GM19023 (cell line): ENCODE results near the gene FAM163B.
"Not testable (repeated sequence)": the region's sequence is repeated elsewhere in the genome, so short reads cannot be mapped to it uniquely, and the experiment has no call there.

Experiments used
- ATAC-seq: cut with Tn5 transposase; IDR thresholded peaks from one replicate; pipeline ENCODE4 v1.9.1; 2021; ENCODE audit warnings: mild to moderate bottlenecking, moderate library complexity; ENCODE audit not compliant: unreplicated experiment

Gene FAM163B

DNA sequence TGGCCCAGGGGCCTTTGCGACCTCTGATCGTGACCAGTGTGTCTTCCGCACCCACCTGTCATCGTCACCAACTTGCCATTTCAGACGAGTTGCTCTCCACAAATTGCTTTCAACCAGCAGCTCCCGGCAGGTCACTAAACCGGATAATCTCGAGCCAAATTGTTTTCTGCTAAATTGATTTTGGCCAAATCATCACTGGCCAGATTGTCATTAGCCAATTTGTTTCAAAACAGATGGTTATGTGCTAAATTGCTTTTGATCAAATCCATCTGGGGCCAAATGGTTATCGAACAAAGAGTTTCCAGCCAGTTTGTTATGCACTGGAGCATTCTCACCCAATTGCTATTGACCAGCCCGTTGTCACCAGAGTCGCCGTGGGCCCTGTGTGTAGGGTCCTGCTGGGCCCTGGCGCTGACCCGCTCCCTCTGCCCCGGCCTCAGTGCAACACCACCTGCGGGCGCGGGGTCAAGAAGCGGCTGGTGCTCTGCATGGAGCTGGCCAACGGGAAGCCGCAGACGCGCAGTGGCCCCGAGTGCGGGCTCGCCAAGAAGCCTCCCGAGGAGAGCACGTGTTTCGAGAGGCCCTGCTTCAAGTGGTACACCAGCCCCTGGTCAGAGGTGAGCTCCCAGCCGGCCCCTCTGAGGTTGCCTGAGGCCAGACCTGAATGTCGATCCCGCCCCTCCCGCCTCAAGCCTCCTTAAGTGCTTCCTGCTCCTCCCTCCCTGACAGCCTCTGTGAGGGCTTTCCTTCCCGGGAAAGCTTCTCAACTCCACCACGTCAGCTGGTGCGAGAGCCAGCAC lies 39.1 kb downstream of the FAM163B start:
- ATAC-seq = no peak

- ATAC-seq = no peak
Measured at GRCh38 chr9:133569121-133569785, 39.9 kb downstream of the FAM163B start.

GRCh38 chr9:133568186-133568585 lies 41.0 kb downstream of the FAM163B start:
- no peak for ATAC-seq

GRCh38 chr9:133566817-133567216 lies 42.4 kb downstream of the FAM163B start:
- no peak for ATAC-seq

GRCh38 chr9:133566382-133566781 lies 42.8 kb downstream of the FAM163B start:
- ATAC-seq = no peak

GRCh38 chr9:133564451-133565116 lies 44.6 kb downstream of the FAM163B start:
- ATAC-seq = no peak

DNA sequence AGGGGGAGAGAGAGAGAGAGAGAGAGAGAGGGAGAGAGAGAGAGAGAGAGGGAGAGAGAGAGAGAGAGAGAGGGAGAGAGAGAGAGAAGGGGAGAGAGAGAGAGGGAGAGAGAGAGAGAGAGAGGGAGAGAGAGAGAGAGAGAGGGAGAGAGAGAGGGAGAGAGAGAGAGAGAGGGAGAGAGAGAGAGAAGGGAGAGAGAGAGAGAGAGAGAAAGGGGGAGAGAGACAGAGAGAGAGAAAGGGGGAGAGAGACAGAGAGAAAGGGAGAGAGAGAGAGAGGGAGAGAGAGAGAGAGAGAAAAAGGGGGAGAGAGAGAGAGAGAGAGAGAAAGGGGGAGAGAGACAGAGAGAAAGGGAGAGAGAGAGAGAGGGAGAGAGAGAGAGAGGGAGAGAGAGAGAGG lies 45.4 kb downstream of the FAM163B start:
- not testable (repeated sequence) for ATAC-seq

DNA sequence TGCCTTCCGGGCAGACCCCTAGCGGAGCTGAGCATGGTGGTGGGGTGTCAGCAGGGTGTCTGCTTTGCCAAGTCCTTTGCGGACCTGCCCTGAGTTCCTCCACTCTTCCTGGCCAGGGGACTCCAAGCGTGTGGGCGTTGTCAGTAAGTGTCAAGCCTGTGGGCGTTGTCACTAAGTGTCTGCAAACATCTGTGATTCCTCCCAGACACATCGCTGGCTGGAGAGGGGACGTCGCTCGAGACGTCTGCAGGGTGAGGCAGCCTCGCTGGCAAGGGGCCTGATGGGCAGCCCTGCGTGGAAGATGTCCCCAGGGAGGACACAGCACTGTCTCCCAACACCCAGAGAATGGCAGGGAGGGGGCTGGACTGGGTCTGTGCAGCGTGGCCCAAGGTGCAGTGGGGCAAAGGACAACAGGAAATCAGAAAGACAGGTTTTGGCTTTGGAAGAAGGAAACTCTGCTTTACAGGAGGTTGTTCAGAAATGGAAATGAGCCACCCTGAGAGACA lies 45.8 kb downstream of the FAM163B start:
- no peak for ATAC-seq

- ATAC-seq = no peak
Measured at GRCh38 chr9:133562611-133563290, 46.4 kb downstream of the FAM163B start.

DNA sequence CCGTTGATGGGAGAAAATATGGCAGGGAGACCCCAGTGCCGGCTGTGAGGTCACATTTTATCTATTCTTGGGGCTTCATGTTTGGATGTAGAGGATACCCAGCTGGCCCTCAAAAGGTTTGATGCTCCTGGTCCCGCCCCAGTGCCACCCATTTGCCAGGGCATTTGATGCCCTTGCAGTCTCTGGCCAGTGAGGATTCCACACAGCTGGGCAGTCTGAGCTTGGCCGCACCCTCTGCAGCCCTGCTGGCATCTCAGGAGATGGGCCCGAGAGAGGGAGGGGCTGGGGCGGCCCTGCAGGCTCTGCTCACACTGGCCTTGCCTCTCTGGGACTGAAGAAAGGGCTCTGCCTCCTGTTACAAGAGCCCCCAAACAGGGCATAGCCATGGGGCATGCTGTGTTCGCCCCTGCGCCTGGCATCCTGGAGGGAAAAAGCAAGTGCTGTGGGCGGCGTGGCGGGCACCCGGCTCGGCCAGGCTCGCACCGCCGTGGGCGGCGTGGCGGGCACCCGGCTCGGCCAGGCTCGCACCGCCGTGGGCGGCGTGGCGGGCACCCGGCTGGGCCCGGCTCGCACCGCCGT lies 47.1 kb downstream of the FAM163B start:
- no peak for ATAC-seq

- no peak for ATAC-seq
Measured at GRCh38 chr9:133560944-133561343, 48.2 kb downstream of the FAM163B start.

DNA sequence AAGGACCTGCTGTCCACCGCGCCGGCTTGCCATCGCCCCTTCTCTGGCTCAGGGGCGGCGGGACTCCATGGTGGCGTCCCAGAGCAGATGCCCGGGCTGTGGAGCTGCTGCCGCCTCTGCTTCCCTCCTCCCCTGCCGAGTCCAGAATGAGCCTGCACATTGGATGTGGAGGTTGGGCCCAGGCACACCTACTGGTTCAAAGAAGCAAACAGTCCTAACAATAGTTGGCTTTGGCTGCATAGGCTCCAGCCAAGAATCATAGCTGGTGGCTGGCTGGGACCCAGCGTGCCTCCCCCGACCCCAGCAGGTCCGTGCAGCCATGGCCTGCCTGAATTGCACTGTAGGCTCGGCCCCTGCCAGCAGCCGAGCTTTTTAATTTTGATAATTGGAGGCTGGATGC lies 48.9 kb downstream of the FAM163B start:
- ATAC-seq = no peak

DNA sequence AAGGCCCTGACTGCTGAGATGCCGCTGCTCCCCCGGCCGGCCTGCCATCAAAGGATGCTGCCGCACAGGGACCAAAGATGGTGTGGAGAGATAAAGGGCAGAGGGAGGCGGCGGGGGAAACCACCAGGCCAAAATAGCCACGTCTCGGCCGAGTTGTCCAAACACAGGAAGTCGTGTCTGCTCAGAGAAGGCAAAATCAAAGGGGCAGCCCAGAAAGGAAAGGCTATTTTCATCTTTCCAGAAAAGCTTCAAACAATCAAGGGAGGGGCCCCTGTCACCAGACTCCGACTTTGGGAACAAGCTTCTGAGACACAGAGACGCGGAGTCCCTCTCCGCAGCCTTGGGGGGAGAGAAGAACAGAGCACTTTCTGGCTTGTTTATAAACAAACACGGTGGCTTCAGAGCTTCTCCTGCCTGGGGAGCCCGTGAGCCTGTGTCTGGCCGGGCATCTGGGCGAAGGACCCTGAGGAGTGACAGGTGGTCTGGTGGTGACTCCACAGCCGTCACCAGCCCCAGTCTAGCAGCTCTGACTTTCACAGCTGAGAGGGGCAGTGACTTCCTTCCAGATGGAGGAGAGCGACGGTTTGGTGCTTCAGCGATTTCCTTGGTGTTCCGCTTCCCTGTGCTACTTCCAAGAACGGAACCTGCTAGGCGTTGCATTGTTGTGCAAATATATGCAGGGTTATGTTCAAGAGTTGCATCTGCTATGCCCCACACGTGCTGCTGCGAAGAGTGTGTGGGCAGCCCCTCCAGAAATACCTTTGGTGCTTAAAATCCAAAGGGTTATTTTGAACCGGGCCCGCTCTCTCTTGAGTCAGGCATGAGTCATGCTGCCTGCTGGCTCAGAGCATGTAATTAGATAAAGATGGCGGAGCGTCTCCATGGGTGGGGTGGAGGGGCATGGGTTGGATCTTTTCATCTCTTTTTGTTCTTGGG lies 50.7 kb downstream of the FAM163B start:
- peak; percentile 57 for ATAC-seq

DNA sequence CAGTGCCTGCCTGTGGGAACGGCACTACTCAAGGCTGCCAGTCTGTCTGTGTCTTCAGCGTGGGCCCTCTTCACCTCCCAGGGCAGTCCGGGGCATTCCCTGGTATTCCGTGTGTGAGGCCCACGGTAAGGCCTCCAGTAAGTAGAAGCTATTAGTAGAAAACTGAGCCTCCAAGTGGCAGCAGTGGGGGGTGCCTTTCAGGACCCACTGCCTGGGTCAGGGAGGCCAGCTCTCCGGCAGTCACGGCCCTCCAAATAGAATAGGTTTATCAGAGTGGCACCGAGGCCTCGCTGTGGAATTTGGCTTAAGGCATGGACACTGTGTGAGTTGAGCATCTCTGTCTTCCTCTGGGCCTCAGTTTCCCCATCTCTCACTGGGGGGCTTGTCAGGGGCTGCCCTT lies 51.6 kb downstream of the FAM163B start:
- ATAC-seq = no peak

DNA sequence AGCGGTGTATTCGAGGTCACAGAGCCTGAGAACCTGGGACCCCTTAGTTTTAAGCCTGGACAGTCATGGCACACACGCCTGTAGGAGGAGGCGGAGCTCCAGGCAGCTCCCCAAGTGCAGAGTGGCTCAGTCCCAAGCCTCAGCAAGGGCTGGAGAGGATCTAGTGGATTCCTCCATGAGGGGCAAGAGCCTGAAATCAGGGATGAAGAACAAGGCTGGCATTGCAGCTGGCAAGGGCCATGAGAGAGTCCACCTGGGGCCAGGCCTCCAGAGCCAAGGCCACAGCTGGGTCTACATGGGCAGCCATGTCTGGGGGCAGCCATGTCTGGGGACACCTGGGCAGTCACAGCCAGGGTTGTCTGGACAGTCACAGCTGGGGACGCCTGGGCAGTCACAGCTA lies 52.8 kb downstream of the FAM163B start:
- ATAC-seq = no peak

DNA sequence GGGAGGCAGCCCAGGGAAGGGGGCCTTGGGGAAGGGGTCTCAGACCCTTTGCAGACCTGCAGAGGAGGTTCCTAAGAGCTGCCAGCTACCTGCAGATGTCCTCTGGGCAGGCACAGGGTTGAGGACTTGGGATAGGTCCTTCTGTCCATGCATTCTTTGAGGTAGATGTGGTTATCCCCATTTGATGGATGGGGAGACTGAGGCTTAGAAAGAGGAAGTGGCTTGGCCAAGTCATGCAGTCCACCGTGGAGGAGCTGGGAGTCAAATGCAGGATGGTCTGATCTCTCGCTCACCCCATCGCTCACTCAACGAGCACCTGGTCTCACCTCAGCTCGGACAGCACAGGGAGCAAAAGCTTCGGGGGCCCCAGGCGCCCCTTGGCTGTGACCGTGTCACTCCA lies 54.5 kb downstream of the FAM163B start:
- no peak for ATAC-seq

GRCh38 chr9:133553973-133554713 lies 55.0 kb downstream of the FAM163B start:
- no peak for ATAC-seq

DNA sequence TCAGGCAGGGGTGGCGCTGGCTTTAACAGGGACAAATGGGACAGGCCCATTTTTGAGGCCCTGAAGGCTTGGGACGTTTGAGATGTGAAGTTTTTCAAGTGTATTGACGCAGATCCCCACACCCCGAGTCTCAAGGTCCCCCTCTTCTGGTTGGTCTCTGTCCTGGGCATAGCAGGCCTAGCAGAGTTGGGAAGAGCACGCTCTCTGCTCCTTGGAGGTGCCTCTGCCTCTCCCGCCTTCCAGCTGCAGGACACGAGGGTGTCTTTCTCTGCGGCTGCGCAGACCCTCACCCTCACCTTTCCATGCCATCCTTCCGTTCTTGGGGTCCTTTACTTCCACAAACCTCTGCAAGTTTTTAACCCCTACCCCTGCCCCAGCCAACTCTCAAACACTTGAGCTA lies 56.1 kb downstream of the FAM163B start:
- ATAC-seq = no peak

DNA sequence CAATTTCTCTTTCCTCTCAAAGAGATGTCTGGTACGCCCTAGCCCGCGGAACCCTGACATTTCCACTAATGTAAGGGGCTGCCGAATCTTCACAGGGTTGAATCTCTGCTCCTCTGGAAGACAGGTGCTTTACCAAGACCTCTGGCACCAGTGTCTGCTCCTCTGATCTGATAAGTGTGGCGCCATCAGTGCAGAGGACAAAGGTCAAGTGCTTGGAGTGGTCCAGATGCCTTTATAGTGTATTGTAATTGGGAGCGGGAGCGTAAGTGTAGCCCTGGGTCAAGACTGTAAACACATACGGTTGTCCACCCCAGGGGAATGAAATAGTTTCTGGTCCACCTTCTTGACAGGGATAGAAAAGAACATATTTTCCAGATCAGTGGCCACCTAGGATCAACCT lies 57.0 kb downstream of the FAM163B start:
- ATAC-seq = no peak
